ENCODE measurements around the gene PGM2L1.

GRCh38 chr11:74318241-74318932 lies 79.8 kb downstream of the PGM2L1 start:
- TF ChIP-seq POLR2A (IDR thresholded peaks at IDR 0.05; ENCODE audit: low read depth, low read length): no peak
- TF ChIP-seq POLR2AphosphoS5 (IDR thresholded peaks at IDR 0.05; ENCODE audit: low read depth, low read length): no peak

Measured in GM12892 (cell line).